IgD-negative memory B cell (primary cell): ENCODE data around the gene KCNV2. TPM values are rescaled to one million over a fixed set of nuclear protein-coding genes. Genes with fewer than 3 reads are reported as not detected.

ENCODE experiments used
- H3K27ac Mint-ChIP-seq, 3 donors: one replicate each; pipeline ENCODE4 v1.8.0; 2020 to 2022; ENCODE audit warnings: mild to moderate bottlenecking in 3 of 3, mixed read lengths in 3 of 3, moderate library complexity in 1 of 3
- H3K27me3 Mint-ChIP-seq: one replicate; pipeline ENCODE4 v1.8.0; 2021; ENCODE audit warnings: mixed read lengths
- H3K36me3 Mint-ChIP-seq: one replicate; pipeline ENCODE4 v1.8.0; 2020; ENCODE audit warnings: mild to moderate bottlenecking, mixed read lengths
- H3K4me1 Mint-ChIP-seq, 3 donors: one replicate each; pipeline ENCODE4 v1.8.0; 2020 to 2022; ENCODE audit warnings: mixed read lengths in 3 of 3, mild to moderate bottlenecking in 1 of 3
- H3K4me3 Mint-ChIP-seq, 4 donors: one replicate each; pipeline ENCODE4 v1.8.0; 2020 to 2022; ENCODE audit warnings: mild to moderate bottlenecking in 4 of 4, mixed read lengths in 4 of 4, moderate library complexity in 3 of 4
- H3K9me3 Mint-ChIP-seq, 3 donors: one replicate each; pipeline ENCODE4 v1.8.0; 2020 to 2021; ENCODE audit warnings: mixed read lengths in 3 of 3, mild to moderate bottlenecking in 1 of 3
- polyA plus RNA-seq: library from polyadenylated mRNA; unstranded; fragments of 300-500 nt; fragmentation: Illumina TruSeq; gene quantifications from one replicate; pipeline ENCODE4 v1.2.3, GENCODE V29; 2021

KCNV2 gene
- polyA plus RNA-seq, 1 donor from 2014 or later = not detected

DNA sequence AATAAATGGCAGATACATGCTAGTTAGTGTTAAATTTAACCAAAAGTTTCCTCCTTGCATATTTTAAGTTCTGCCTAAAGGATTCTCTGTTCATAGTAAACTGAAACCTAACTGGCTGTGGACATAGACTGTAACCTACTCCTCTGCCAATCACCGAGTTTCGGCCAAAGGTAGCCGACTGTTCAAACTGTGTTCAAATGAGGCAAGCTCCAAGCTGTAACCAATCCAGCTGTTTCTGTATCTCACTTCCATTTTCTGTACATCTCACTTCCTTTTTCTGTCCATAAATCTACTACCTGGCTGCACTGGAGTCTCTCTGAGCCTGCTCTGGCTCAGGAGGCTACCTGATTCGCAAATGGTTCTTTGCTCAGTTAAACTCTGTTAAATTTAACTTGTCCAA lies 44.1 kb downstream of the KCNV2 start:
- H3K9me3 Mint-ChIP-seq = no peaks in the 10 kb centered on the region
- H3K4me1 Mint-ChIP-seq = peaks cover 5 to 10% (median 10%) of the 10 kb centered on the region in 3 donors
- no peaks in the 10 kb centered on the region for H3K27me3 Mint-ChIP-seq
- H3K36me3 Mint-ChIP-seq = peaks cover 11% of the 10 kb centered on the region
- H3K27ac Mint-ChIP-seq = no peak overlapping the region
- H3K4me3 Mint-ChIP-seq = no peak overlapping the region

DNA sequence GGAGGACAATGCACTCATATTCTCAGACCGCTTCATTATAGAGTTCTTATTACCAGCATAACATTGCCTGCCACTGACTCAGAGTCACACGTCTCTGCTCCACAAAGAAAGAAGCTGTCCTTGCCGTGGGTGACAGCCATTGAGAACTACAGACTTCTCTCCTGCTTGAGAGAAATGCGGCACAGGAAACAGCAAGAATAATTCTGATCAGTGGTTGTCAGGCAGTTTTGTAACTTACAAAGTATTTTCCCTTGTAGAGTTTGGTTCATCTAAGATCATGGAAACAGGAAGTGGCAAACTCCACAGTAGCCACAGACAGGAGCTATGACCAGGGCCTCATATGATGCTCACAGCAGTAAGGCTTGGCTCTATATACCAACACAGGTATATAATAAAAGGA lies 47.0 kb downstream of the KCNV2 start:
- no peaks in the 10 kb centered on the region for H3K9me3 Mint-ChIP-seq

GRCh38 chr9:2765250-2765880 lies 48.1 kb downstream of the KCNV2 start:
- Mint-ChIP-seq H3K4me3 (no peak overlapping the region), H3K27me3 (no peaks in the 10 kb centered on the region), H3K27ac (peak overlapping the region in 1 of 3 donors; percentile 79), H3K9me3 (no peaks in the 10 kb centered on the region), H3K4me1 (peaks cover 5 to 10% (median 10%) of the 10 kb centered on the region in 3 donors), H3K36me3 (peaks cover 17% of the 10 kb centered on the region)

More for the DNA sequence above, 47.0 kb downstream of the KCNV2 start:
- H3K4me3 Mint-ChIP-seq = no peak overlapping the region
- peaks cover 5 to 10% (median 10%) of the 10 kb centered on the region in 3 donors for H3K4me1 Mint-ChIP-seq
- peaks cover 16% of the 10 kb centered on the region for H3K36me3 Mint-ChIP-seq
- H3K27me3 Mint-ChIP-seq = no peaks in the 10 kb centered on the region
- H3K27ac Mint-ChIP-seq = peak overlapping the region in 2 of 3 donors; percentile 79 to 80

DNA sequence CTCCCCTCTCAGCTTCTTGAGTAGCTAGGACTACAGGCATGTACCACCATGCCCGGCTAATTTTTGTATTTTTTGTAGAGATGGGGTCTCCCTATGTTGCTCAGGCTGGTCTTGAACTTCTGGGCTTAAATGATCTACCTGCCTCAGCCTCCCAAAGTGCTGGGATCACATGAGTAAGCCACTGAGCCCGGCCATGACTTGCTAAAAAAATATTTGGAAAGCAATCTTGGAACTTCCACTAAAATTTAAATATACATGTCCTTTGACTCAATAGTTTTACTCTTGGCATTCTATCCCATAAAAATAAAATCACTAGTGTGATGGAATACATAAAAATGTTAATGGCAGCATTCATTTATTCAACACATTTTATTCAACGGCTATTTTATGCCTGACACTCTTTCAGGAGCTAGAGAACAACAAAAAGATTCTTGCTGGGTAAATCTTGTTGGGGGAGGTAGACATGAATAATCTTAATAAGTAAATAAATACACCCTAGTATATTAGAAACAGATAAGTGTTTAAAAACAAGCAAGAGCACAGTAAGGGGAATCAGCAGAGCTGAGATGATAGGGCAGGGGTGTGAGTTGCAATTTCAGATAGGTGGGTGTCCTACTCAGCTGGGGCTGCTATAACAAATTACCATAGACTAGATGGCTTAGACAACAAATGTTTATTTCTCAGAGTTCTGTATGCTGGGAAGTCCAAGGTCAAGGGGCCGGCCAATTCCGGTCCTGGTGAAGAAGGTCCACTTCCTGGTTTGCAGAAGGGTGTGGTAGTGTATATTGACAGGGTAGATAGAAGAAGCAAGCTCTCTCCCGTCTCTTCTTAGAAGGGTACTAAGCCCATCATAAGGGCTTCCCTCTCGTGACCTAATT lies 50.7 kb downstream of the KCNV2 start:
- Mint-ChIP-seq H3K27me3 (no peaks in the 10 kb centered on the region), H3K4me3 (no peak overlapping the region), H3K4me1 (peaks cover 2 to 5% (median 3%) of the 10 kb centered on the region in 3 donors), H3K9me3 (peaks cover 0 to 4% (median 0%) of the 10 kb centered on the region in 3 donors), H3K36me3 (peaks cover 27% of the 10 kb centered on the region), H3K27ac (peak overlapping the region in 1 of 3 donors; percentile 16)

GRCh38 chr9:2771087-2771486 lies 53.8 kb downstream of the KCNV2 start:
- Mint-ChIP-seq H3K4me3 (no peak overlapping the region), H3K27ac (no peak overlapping the region), H3K27me3 (no peaks in the 10 kb centered on the region), H3K36me3 (peaks cover 47% of the 10 kb centered on the region), H3K4me1 (no peaks in the 10 kb centered on the region), H3K9me3 (peaks cover 12 to 21% (median 17%) of the 10 kb centered on the region in 3 donors)

- Mint-ChIP-seq H3K27ac (no peak overlapping the region), H3K27me3 (no peaks in the 10 kb centered on the region), H3K4me3 (no peak overlapping the region), H3K9me3 (peaks cover 12 to 24% (median 23%) of the 10 kb centered on the region in 3 donors), H3K36me3 (peaks cover 52% of the 10 kb centered on the region), H3K4me1 (no peaks in the 10 kb centered on the region)
Observed at GRCh38 chr9:2771661-2772060, 54.4 kb downstream of the KCNV2 start.

GRCh38 chr9:2777454-2777853 lies 60.1 kb downstream of the KCNV2 start:
- Mint-ChIP-seq H3K27ac (no peak overlapping the region), H3K4me1 (no peaks in the 10 kb centered on the region), H3K27me3 (no peaks in the 10 kb centered on the region), H3K36me3 (peaks cover 58% of the 10 kb centered on the region), H3K9me3 (peaks cover 24 to 43% (median 25%) of the 10 kb centered on the region in 3 donors), H3K4me3 (peak overlapping the region in 1 of 4 donors; percentile 34)

DNA sequence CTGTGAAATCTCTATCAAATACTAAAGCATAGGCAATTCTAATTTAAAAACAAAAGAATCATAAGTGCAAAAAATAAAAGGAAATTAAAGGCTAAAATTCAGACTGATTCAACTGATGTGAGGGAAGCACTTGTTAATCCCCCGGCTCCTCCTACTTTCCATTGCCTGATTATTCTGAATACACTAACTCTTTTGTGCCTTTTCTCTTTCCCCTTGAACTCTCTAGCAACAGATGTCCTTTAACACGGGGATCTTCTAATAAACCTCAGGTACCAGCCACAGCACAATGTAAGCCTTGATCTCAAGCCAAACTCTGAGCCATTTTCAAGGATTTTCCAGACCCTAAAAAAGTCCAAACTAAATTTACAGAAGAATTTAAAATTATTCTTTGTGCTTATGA lies 61.5 kb downstream of the KCNV2 start:
- Mint-ChIP-seq H3K27me3 (no peaks in the 10 kb centered on the region), H3K9me3 (peaks cover 17 to 37% (median 20%) of the 10 kb centered on the region in 3 donors), H3K4me1 (no peaks in the 10 kb centered on the region), H3K36me3 (peaks cover 55% of the 10 kb centered on the region), H3K4me3 (no peak overlapping the region), H3K27ac (no peak overlapping the region)

Other genes starting within 250 kb of the KCNV2 start
- gene VLDLR, start 95.7 kb upstream of the KCNV2 start, polyA plus RNA-seq = not detected
- gene PUM3, start 126.6 kb downstream of the KCNV2 start, polyA plus RNA-seq = 16.1 TPM